ENCODE results near the gene ZNF474. TPM values are rescaled to one million over a fixed set of nuclear protein-coding genes. Genes with fewer than 3 reads are reported as not detected.
"Not testable (repeated sequence)": the region's sequence is repeated elsewhere in the genome, so short reads cannot be mapped to it uniquely, and the experiment has no call there.

Gene ZNF474
- total RNA-seq, result 2.6 TPM

GRCh38 chr5:122129306-122129705 is at the start of gene ZNF474:
Gene ZNF474 (plus strand): TSS chr5:122129546. CDS start chr5:122151991, 22,445 bp downstream.
- Histone ChIP-seq H3K9ac (ENCODE audit: low read depth in 1 of 3, low read length in 3 of 3) (no peak within 1 kb of the TSS), H3K27ac (ENCODE audit: low read depth, low read length) (no peak within 1 kb of the TSS), H3K27me3 (ENCODE audit: control insufficient read depth in 3 of 3, insufficient read depth in 3 of 3, low read length in 3 of 3) (no peaks in the 10 kb centered on the region), H3K4me1 (ENCODE audit: control insufficient read depth in 3 of 3, insufficient read depth in 3 of 3, low read length in 3 of 3) (no peaks in the 10 kb centered on the region), H3K36me3 (ENCODE audit: control insufficient read depth in 3 of 3, insufficient read depth in 3 of 3, low read length in 3 of 3) (no peaks in the 10 kb centered on the region), H3K9me3 (ENCODE audit: control insufficient read depth in 3 of 3, low read length in 3 of 3) (no peaks in the 10 kb centered on the region), H3K4me3 (ENCODE audit: low read length in 3 of 3) (no peak within 1 kb of the TSS)

- Histone ChIP-seq H3K36me3 (ENCODE audit: control insufficient read depth in 3 of 3, insufficient read depth in 3 of 3, low read length in 3 of 3) (no peaks in the 10 kb centered on the region), H3K4me3 (ENCODE audit: low read length in 3 of 3) (no peak overlapping the region), H3K9ac (ENCODE audit: low read depth in 1 of 3, low read length in 3 of 3) (no peak overlapping the region), H3K4me1 (ENCODE audit: control insufficient read depth in 3 of 3, insufficient read depth in 3 of 3, low read length in 3 of 3) (peaks cover 14 to 18% (median 15%) of the 10 kb centered on the region in 3 donors), H3K9me3 (ENCODE audit: control insufficient read depth in 3 of 3, low read length in 3 of 3) (no peaks in the 10 kb centered on the region), H3K27ac (ENCODE audit: low read depth, low read length) (no peak overlapping the region), H3K27me3 (ENCODE audit: control insufficient read depth in 3 of 3, insufficient read depth in 3 of 3, low read length in 3 of 3) (peaks cover 9 to 16% (median 16%) of the 10 kb centered on the region in 3 donors)
These were observed 47.8 kb upstream of the ZNF474 start for GRCh38 chr5:122081541-122081940.

DNA sequence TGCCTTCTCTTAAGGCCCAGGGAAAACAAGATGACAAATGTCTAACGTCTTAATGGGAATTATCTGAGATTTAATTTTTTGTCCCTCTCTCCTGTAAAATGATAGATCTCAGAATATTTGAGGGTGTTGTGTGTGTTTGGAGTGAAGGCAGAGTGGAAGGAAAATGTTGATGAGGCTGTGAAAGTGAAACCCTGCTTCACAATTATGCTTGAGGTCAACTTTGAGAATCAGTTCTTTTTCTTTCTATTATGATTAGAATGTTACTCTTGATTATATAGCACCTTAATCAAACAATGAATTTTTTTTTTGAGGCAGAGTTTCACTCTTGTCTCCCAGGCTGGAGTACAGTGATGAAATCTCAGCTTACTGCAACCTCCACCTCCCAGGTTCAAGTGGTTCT is 45.8 kb upstream of the ZNF474 start:
- H3K27ac ChIP-seq (ENCODE audit: low read depth, low read length), result no peak overlapping the region
- no peaks in the 10 kb centered on the region for H3K9me3 ChIP-seq (ENCODE audit: control insufficient read depth in 3 of 3, low read length in 3 of 3)
- no peak overlapping the region for H3K9ac ChIP-seq (ENCODE audit: low read depth in 1 of 3, low read length in 3 of 3)
- no peaks in the 10 kb centered on the region for H3K36me3 ChIP-seq (ENCODE audit: control insufficient read depth in 3 of 3, insufficient read depth in 3 of 3, low read length in 3 of 3)
- H3K4me3 ChIP-seq (ENCODE audit: low read length in 3 of 3), result no peak overlapping the region
- H3K27me3 ChIP-seq (ENCODE audit: control insufficient read depth in 3 of 3, insufficient read depth in 3 of 3, low read length in 3 of 3), result no peaks in the 10 kb centered on the region
- H3K4me1 ChIP-seq (ENCODE audit: control insufficient read depth in 3 of 3, insufficient read depth in 3 of 3, low read length in 3 of 3), result no peaks in the 10 kb centered on the region

DNA sequence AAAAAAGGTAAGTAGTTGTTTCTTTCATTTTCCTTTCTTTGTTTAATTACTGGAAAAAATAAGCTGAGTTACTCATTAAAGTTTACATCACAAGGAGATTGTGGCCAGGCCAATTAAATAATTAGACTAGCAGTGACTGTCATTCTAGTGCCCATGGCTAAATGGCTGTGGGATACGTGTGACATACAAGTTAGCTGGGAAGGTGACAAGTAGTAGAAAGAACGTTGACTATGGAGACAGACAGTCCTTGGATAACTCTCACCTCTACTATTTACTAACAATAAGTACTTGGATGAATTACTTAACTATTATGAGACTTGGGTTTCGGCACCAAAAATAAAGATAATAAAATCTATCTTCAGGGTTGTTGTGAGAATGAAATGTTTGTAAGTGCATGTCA is 44.3 kb upstream of the ZNF474 start:
- Histone ChIP-seq H3K9me3 (ENCODE audit: control insufficient read depth in 3 of 3, low read length in 3 of 3) (no peaks in the 10 kb centered on the region), H3K27me3 (ENCODE audit: control insufficient read depth in 3 of 3, insufficient read depth in 3 of 3, low read length in 3 of 3) (no peaks in the 10 kb centered on the region), H3K4me3 (ENCODE audit: low read length in 3 of 3) (no peak overlapping the region), H3K27ac (ENCODE audit: low read depth, low read length) (no peak overlapping the region), H3K36me3 (ENCODE audit: control insufficient read depth in 3 of 3, insufficient read depth in 3 of 3, low read length in 3 of 3) (no peaks in the 10 kb centered on the region), H3K4me1 (ENCODE audit: control insufficient read depth in 3 of 3, insufficient read depth in 3 of 3, low read length in 3 of 3) (no peaks in the 10 kb centered on the region), H3K9ac (ENCODE audit: low read depth in 1 of 3, low read length in 3 of 3) (no peak overlapping the region)

DNA sequence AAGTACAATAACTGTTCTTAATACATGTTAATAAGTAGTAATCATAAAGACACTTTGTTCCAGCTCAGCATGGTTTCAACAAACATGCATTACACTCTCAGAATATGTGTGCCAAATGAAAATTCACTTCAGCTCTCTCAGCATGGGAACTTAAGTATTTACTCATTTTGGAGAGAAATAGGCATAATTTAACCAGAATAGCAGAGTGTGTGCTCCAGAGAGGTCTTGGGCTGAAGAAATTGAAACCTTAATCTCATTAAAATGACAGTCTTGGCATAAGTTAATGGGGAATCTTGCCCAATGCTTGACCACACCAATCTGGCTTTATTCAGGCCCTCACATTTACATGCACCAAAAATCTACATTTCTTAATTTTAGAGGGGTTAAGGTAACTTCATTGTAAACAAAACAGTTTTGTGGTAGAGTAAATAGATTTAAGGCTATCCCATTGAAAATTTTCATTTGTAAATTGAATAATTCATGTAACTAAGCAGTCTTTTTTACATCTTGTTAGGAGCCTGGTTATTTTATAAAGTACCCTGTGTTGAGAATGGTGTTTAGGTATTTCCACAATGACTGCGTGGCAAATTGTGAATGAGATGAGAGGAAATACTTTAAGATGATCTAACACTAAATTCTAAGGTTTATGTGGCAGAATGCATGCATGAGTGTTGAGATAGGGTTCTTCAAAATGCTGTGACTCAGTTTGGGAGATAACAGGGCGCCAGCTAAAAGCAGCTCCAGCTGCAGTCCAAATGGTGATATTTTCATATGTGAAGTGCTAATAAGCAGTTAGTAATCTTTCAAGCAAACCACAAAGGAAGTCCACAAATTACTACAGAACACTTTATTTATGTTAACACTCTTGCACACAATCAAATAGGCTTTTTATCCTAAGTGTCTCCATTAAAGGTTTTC is 40.0 kb upstream of the ZNF474 start:
- no peaks in the 10 kb centered on the region for H3K27me3 ChIP-seq (ENCODE audit: control insufficient read depth in 3 of 3, insufficient read depth in 3 of 3, low read length in 3 of 3)
- H3K9me3 ChIP-seq (ENCODE audit: control insufficient read depth in 3 of 3, low read length in 3 of 3), result no peaks in the 10 kb centered on the region
- H3K36me3 ChIP-seq (ENCODE audit: control insufficient read depth in 3 of 3, insufficient read depth in 3 of 3, low read length in 3 of 3), result no peaks in the 10 kb centered on the region
- no peak overlapping the region for H3K4me3 ChIP-seq (ENCODE audit: low read length in 3 of 3)
- no peak overlapping the region for H3K27ac ChIP-seq (ENCODE audit: low read depth, low read length)
- H3K9ac ChIP-seq (ENCODE audit: low read depth in 1 of 3, low read length in 3 of 3), result no peak overlapping the region
- H3K4me1 ChIP-seq (ENCODE audit: control insufficient read depth in 3 of 3, insufficient read depth in 3 of 3, low read length in 3 of 3), result no peaks in the 10 kb centered on the region

- H3K9ac ChIP-seq (ENCODE audit: low read depth in 1 of 3, low read length in 3 of 3), result no peak overlapping the region
- no peak overlapping the region for H3K27ac ChIP-seq (ENCODE audit: low read depth, low read length)
- H3K4me1 ChIP-seq (ENCODE audit: control insufficient read depth in 3 of 3, insufficient read depth in 3 of 3, low read length in 3 of 3), result no peaks in the 10 kb centered on the region
- H3K9me3 ChIP-seq (ENCODE audit: control insufficient read depth in 3 of 3, low read length in 3 of 3), result no peaks in the 10 kb centered on the region
- H3K36me3 ChIP-seq (ENCODE audit: control insufficient read depth in 3 of 3, insufficient read depth in 3 of 3, low read length in 3 of 3), result no peaks in the 10 kb centered on the region
- no peaks in the 10 kb centered on the region for H3K27me3 ChIP-seq (ENCODE audit: control insufficient read depth in 3 of 3, insufficient read depth in 3 of 3, low read length in 3 of 3)
- H3K4me3 ChIP-seq (ENCODE audit: low read length in 3 of 3), result no peak overlapping the region
These were observed 37.3 kb upstream of the ZNF474 start for GRCh38 chr5:122091936-122092600.

DNA sequence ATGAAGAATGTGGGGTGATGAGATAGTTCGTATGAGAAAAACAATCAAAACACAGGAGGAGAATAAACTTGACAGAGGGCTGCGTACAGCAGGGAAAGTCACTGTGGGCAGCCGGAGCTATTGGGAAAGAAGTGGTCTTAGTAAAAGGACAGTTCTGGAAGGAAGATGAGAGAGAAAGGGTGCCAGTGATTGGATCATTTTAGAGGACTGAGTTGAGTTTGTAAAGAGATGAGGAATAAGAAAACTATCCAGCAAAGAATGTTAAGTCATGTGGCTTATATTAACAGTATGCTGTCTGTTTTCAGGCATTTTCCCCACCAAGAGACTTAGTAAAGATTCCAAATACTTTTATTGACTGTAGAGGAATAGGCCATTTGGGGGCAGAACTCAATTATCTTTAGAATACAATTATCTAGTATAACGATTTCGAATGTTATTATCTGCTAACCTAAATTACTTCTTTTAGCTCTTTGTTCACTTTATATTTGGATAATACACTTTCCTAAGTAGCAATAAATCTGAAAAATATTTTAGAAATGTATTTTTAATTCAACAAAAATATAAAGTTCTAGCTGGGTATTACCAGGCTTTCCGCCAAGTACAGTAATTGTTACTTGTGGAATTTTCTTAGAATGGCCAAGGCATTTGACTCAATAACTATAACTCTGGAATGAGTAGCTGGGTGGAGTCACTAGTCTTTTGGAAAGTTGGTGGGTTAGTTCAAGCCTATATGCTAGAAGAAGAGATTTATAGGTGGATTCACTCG is 35.7 kb upstream of the ZNF474 start:
- Histone ChIP-seq H3K4me1 (ENCODE audit: control insufficient read depth in 3 of 3, insufficient read depth in 3 of 3, low read length in 3 of 3) (no peaks in the 10 kb centered on the region), H3K9ac (ENCODE audit: low read depth in 1 of 3, low read length in 3 of 3) (no peak overlapping the region), H3K27ac (ENCODE audit: low read depth, low read length) (no peak overlapping the region), H3K9me3 (ENCODE audit: control insufficient read depth in 3 of 3, low read length in 3 of 3) (no peaks in the 10 kb centered on the region), H3K4me3 (ENCODE audit: low read length in 3 of 3) (no peak overlapping the region), H3K27me3 (ENCODE audit: control insufficient read depth in 3 of 3, insufficient read depth in 3 of 3, low read length in 3 of 3) (no peaks in the 10 kb centered on the region), H3K36me3 (ENCODE audit: control insufficient read depth in 3 of 3, insufficient read depth in 3 of 3, low read length in 3 of 3) (no peaks in the 10 kb centered on the region)

GRCh38 chr5:122094251-122094650 is 35.1 kb upstream of the ZNF474 start:
- not testable (repeated sequence) for H3K4me3 ChIP-seq (ENCODE audit: low read length in 3 of 3); H3K27ac ChIP-seq (ENCODE audit: low read depth, low read length); H3K36me3 ChIP-seq (ENCODE audit: control insufficient read depth in 3 of 3, insufficient read depth in 3 of 3, low read length in 3 of 3); H3K9ac ChIP-seq (ENCODE audit: low read depth in 1 of 3, low read length in 3 of 3); H3K9me3 ChIP-seq (ENCODE audit: control insufficient read depth in 3 of 3, low read length in 3 of 3); H3K27me3 ChIP-seq (ENCODE audit: control insufficient read depth in 3 of 3, insufficient read depth in 3 of 3, low read length in 3 of 3); H3K4me1 ChIP-seq (ENCODE audit: control insufficient read depth in 3 of 3, insufficient read depth in 3 of 3, low read length in 3 of 3)

GRCh38 chr5:122095158-122095557 is 34.2 kb upstream of the ZNF474 start:
- H3K9ac ChIP-seq (ENCODE audit: low read depth in 1 of 3, low read length in 3 of 3), result no peak overlapping the region
- H3K27me3 ChIP-seq (ENCODE audit: control insufficient read depth in 3 of 3, insufficient read depth in 3 of 3, low read length in 3 of 3), result no peaks in the 10 kb centered on the region
- H3K4me3 ChIP-seq (ENCODE audit: low read length in 3 of 3), result no peak overlapping the region
- H3K27ac ChIP-seq (ENCODE audit: low read depth, low read length), result no peak overlapping the region
- no peaks in the 10 kb centered on the region for H3K9me3 ChIP-seq (ENCODE audit: control insufficient read depth in 3 of 3, low read length in 3 of 3)
- no peaks in the 10 kb centered on the region for H3K36me3 ChIP-seq (ENCODE audit: control insufficient read depth in 3 of 3, insufficient read depth in 3 of 3, low read length in 3 of 3)
- H3K4me1 ChIP-seq (ENCODE audit: control insufficient read depth in 3 of 3, insufficient read depth in 3 of 3, low read length in 3 of 3), result no peaks in the 10 kb centered on the region

DNA sequence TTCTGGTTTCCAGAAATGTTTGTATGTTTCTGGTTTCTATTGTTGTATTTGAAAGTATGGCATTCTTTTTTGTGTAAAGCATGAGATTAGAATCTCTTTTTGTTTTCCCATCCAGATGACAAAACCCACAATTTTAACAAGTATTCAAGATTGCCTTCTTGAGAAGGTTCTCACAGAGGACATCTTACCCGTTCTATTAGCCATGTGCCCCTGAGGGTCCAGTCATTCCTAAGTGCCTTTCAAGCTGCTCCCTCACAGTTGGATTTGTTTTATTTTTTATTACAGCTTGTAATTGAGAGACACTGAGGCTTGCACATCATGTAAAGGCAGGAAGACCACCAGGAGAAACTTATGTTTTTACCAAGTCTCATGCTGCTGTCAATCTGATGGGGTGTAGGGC is 32.0 kb upstream of the ZNF474 start:
- H3K9ac ChIP-seq (ENCODE audit: low read depth in 1 of 3, low read length in 3 of 3), result no peak overlapping the region
- no peak overlapping the region for H3K4me3 ChIP-seq (ENCODE audit: low read length in 3 of 3)
- H3K9me3 ChIP-seq (ENCODE audit: control insufficient read depth in 3 of 3, low read length in 3 of 3), result no peaks in the 10 kb centered on the region
- H3K27me3 ChIP-seq (ENCODE audit: control insufficient read depth in 3 of 3, insufficient read depth in 3 of 3, low read length in 3 of 3), result no peaks in the 10 kb centered on the region
- no peaks in the 10 kb centered on the region for H3K36me3 ChIP-seq (ENCODE audit: control insufficient read depth in 3 of 3, insufficient read depth in 3 of 3, low read length in 3 of 3)
- no peak overlapping the region for H3K27ac ChIP-seq (ENCODE audit: low read depth, low read length)
- H3K4me1 ChIP-seq (ENCODE audit: control insufficient read depth in 3 of 3, insufficient read depth in 3 of 3, low read length in 3 of 3), result no peaks in the 10 kb centered on the region

All from skeletal muscle tissue (tissue), 4 donors.